Neural cell (in vitro differentiated cells): ENCODE results near the gene CDCP1. TPM values are rescaled to one million over a fixed set of nuclear protein-coding genes. Genes with fewer than 3 reads are reported as not detected.

ENCODE experiments used
- H2AFZ ChIP-seq: fragments of 200-600, 300-800 bp; sonication (generic), shearing (Covaris generic); 2 replicates; pipeline ENCODE4 v1.6.0; 2014; ENCODE audit warnings: low read depth, mild to moderate bottlenecking, antibody characterized with exemption, low read length, moderate library complexity
- H3F3A ChIP-seq: fragments of 200-600 bp; shearing (Covaris generic); 2 replicates; pipeline ENCODE4 v1.6.1; 2016; ENCODE audit warnings: mild to moderate bottlenecking, moderate library complexity, mixed read lengths, antibody characterized with exemption, low read length; ENCODE audit not compliant: insufficient read depth, poor library complexity, severe bottlenecking
- H3K27ac ChIP-seq: fragments of 200-600, 300-800 bp; sonication (generic), shearing (Covaris generic); 2 replicates; pipeline ENCODE4 v1.5.1; 2014; ENCODE audit warnings: mild to moderate bottlenecking, low read length, moderate library complexity
- H3K27me3 ChIP-seq: fragments of 300-800, 200-600 bp; sonication (generic), shearing (Covaris generic); 2 replicates; pipeline ENCODE4 v1.6.0; 2014; ENCODE audit warnings: mild to moderate bottlenecking, low read depth, low read length, moderate library complexity; ENCODE audit not compliant: insufficient read depth
- H3K36me3 ChIP-seq: fragments of 300-800, 200-600 bp; sonication (generic), shearing (Covaris generic); 2 replicates; pipeline ENCODE4 v1.5.1; 2014; ENCODE audit warnings: mild to moderate bottlenecking, antibody characterized with exemption, low read length, moderate library complexity; ENCODE audit not compliant: insufficient read depth
- H3K4me2 ChIP-seq: fragments of 300-800, 200-600 bp; sonication (generic), shearing (Covaris generic); 2 replicates; pipeline ENCODE4 v1.6.0; 2014; ENCODE audit warnings: mild to moderate bottlenecking, low read length
- H3K4me3 ChIP-seq: fragments of 300-800, 200-600 bp; sonication (generic), shearing (Covaris generic); 2 replicates; pipeline ENCODE4 v1.5.1; 2014; ENCODE audit warnings: mild to moderate bottlenecking, low read length, moderate library complexity
- H3K79me2 ChIP-seq: fragments of 200-600 bp; shearing (Covaris generic); replicated peaks from 2 replicates; pipeline ENCODE4 v1.6.0; 2014; ENCODE audit warnings: mild to moderate bottlenecking, low read length, moderate library complexity; ENCODE audit not compliant: insufficient read depth
- H3K9ac ChIP-seq: fragments of 300-800, 200-600 bp; sonication (generic), shearing (Covaris generic); 2 replicates; pipeline ENCODE4 v1.6.1; 2016; ENCODE audit warnings: mild to moderate bottlenecking, low read length, mixed read lengths
- H3K9me2 ChIP-seq: fragments of 200-600 bp; shearing (Covaris generic); 2 replicates; pipeline ENCODE4 v1.6.1; 2016; ENCODE audit warnings: mild to moderate bottlenecking, low read length, mixed read lengths; ENCODE audit not compliant: insufficient read depth
- H3K9me3 ChIP-seq: fragments of 200-600, 300-800 bp; sonication (generic), shearing (Covaris generic); 2 replicates; pipeline ENCODE4 v1.6.1; 2016; ENCODE audit warnings: mild to moderate bottlenecking, mixed run types, low read length, moderate library complexity, mixed read lengths
- H4K20me1 ChIP-seq: fragments of 200-600 bp; shearing (Covaris generic); 2 replicates; pipeline ENCODE4 v1.6.1; 2016; ENCODE audit warnings: mild to moderate bottlenecking, mixed run types; ENCODE audit not compliant: insufficient read depth
- EP300 ChIP-seq: fragments of 450-650 bp; conservative IDR thresholded peaks from 2 replicates; pipeline ENCODE4 v1.6.1; 2014; ENCODE audit warnings: antibody characterized with exemption, mild to moderate bottlenecking, moderate library complexity; ENCODE audit not compliant: poor library complexity, severe bottlenecking
- EZH2 ChIP-seq: fragments of 200-600, 300-800 bp; shearing (Covaris generic), sonication (generic); IDR thresholded peaks from 2 replicates; pipeline ENCODE4 v1.6.1; 2014; ENCODE audit warnings: antibody characterized with exemption, low read length, borderline replicate concordance, mild to moderate bottlenecking; ENCODE audit not compliant: insufficient read depth, poor library complexity, severe bottlenecking
- MXI1 ChIP-seq: fragments of 450-650 bp; conservative IDR thresholded peaks from 2 replicates; pipeline ENCODE4 v1.6.1; 2014; ENCODE audit warnings: antibody characterized with exemption, mild to moderate bottlenecking; ENCODE audit not compliant: poor library complexity, severe bottlenecking
- POLR2AphosphoS5 ChIP-seq: IDR thresholded peaks from 2 replicates; pipeline ENCODE4 v1.6.1; 2012
- RAD21 ChIP-seq: fragments of 450-650 bp; conservative IDR thresholded peaks from 2 replicates; pipeline ENCODE4 v1.6.1; 2014; ENCODE audit warnings: antibody characterized with exemption, mild to moderate bottlenecking, moderate library complexity
- REST ChIP-seq: IDR thresholded peaks from 2 replicates; pipeline ENCODE4 v1.6.1; 2012; ENCODE audit warnings: borderline replicate concordance
- SMC3 ChIP-seq: fragments of 450-650 bp; conservative IDR thresholded peaks from 2 replicates; pipeline ENCODE4 v1.6.1; 2014; ENCODE audit warnings: antibody characterized with exemption, mild to moderate bottlenecking, moderate library complexity; ENCODE audit not compliant: poor library complexity
- TAF1 ChIP-seq: IDR thresholded peaks from 2 replicates; pipeline ENCODE4 v1.6.1; 2012; ENCODE audit warnings: low read depth
- polyA plus RNA-seq: library from polyadenylated mRNA; depleted of rRNA; stranded (reverse); fragments of >200 nt; gene quantifications from 2 replicates; pipeline ENCODE4 v1.2.3, GENCODE V29; 2014
- TF ChIP-seq, protein P1 (sequence below): fragments of 450-650 bp; IDR thresholded peaks from 2 replicates; pipeline ENCODE4 v1.5.1; 2014; ENCODE audit warnings: antibody characterized with exemption, mild to moderate bottlenecking, moderate library complexity; ENCODE audit not compliant: poor library complexity, severe bottlenecking

The CDCP1 gene
- polyA plus RNA-seq, 1 donor from 2014 or later: not detected

DNA sequence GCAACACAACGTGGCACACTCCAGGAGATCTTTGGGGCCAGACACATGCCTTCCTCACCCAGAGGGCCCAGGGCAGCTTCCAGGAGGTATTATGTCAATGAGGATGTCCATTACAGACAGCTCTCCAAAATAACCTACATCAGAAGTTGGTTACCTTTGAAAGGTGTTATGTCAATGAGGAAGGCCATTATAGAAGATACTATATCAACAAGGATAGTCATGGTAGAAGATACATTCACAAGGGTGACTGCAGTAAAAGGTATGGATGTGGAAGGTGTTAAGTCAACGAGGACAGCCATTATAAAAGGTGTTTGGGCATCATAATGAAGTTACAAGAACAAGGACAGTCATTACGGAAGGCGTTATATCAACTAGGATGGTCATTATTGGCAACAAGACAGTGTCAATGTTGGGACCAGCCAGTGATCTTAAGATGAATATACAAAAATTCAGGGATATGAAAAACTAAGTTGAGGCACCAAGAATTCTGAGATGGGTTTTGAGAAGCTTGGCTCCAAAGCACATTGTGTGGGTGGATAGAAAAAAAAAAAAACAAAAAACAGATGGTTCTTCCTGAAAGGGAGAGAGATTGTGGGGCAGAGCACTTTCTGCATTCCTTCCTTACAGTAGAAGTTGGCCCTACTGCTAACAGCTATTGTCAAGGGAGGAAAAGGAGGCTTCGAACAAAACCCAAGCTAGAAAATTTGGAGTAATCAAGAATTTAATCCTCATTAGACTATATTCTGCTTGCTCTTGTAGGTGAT, 11.2 kb downstream of the CDCP1 start:
- H4K20me1 ChIP-seq: no peaks in the 10 kb centered on the region
- no peaks in the 10 kb centered on the region for H3K9me3 ChIP-seq
- no peak overlapping the region for H3K27ac ChIP-seq
- H3K9ac ChIP-seq: no peak overlapping the region
- H3F3A ChIP-seq: no peaks in the 10 kb centered on the region
- no peaks in the 10 kb centered on the region for H3K9me2 ChIP-seq
- no peak overlapping the region for H2AFZ ChIP-seq
- H3K27me3 ChIP-seq: no peaks in the 10 kb centered on the region
- no peaks in the 10 kb centered on the region for H3K36me3 ChIP-seq
- no peak overlapping the region for H3K4me2 ChIP-seq
- H3K4me3 ChIP-seq: no peak overlapping the region
- no peaks in the 10 kb centered on the region for H3K79me2 ChIP-seq
- no peak for TF ChIP-seq REST
- no peak for TF ChIP-seq EP300
- no peak for TF ChIP-seq TAF1
- no peak for TF ChIP-seq RAD21
- no peak for TF ChIP-seq EZH2
- TF ChIP-seq SMC3: no peak
- no peak for TF ChIP-seq MXI1
- TF ChIP-seq, protein P1, sequence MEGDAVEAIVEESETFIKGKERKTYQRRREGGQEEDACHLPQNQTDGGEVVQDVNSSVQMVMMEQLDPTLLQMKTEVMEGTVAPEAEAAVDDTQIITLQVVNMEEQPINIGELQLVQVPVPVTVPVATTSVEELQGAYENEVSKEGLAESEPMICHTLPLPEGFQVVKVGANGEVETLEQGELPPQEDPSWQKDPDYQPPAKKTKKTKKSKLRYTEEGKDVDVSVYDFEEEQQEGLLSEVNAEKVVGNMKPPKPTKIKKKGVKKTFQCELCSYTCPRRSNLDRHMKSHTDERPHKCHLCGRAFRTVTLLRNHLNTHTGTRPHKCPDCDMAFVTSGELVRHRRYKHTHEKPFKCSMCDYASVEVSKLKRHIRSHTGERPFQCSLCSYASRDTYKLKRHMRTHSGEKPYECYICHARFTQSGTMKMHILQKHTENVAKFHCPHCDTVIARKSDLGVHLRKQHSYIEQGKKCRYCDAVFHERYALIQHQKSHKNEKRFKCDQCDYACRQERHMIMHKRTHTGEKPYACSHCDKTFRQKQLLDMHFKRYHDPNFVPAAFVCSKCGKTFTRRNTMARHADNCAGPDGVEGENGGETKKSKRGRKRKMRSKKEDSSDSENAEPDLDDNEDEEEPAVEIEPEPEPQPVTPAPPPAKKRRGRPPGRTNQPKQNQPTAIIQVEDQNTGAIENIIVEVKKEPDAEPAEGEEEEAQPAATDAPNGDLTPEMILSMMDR: no peak
- no peak for TF ChIP-seq POLR2AphosphoS5

DNA sequence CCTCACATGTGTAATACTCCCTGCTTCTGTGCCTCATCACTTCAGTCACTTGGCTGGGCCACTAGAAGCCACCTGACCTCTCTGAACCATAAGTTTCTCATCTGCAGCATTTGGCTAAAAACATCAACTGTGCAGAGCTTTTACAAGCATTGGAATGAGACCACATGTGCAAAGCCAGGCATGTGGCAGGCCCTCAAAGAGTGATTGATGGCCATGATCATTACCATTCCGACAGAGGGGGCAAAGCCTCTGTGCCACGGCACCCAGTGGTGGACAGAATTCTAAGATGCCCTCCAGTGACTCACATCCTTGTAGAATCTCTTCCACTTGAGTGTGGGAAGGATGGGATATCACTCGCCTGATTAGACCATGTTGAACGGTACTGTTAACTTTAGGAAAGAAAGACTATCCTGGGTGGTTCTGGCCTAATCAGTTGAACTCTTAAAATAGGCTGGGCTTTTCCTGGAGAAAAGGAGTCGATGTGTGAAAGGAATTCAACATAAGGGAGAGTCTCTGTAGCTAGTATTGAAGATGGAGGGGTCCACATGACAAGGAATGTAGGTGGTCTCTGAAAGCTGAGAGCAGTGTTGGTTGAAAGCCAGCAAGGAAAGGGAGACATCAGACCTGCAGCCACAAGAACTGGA, 13.5 kb downstream of the CDCP1 start:
- Histone ChIP-seq H3K9me2 (no peaks in the 10 kb centered on the region), H3K4me2 (no peak overlapping the region), H3K27ac (no peak overlapping the region), H3K79me2 (no peaks in the 10 kb centered on the region), H3K9ac (no peak overlapping the region), H3K36me3 (no peaks in the 10 kb centered on the region), H3F3A (no peaks in the 10 kb centered on the region), H4K20me1 (no peaks in the 10 kb centered on the region), H3K4me3 (no peak overlapping the region), H2AFZ (no peak overlapping the region), H3K9me3 (no peaks in the 10 kb centered on the region), H3K27me3 (no peaks in the 10 kb centered on the region)
- no peak for TF ChIP-seq POLR2AphosphoS5
- no peak for TF ChIP-seq EZH2
- no peak for TF ChIP-seq RAD21
- TF ChIP-seq EP300: no peak
- TF ChIP-seq, protein P1: no peak
- TF ChIP-seq TAF1: no peak
- no peak for TF ChIP-seq SMC3
- TF ChIP-seq REST: no peak
- no peak for TF ChIP-seq MXI1
